Colon (tissue), 2 donors: ENCODE data around the gene SUCLG2.

Source experiments
- FAIRE-seq: peaks from 2 replicates; lab custom pipeline; 2012; peaks lifted over from hg19 to GRCh38; lab: Jason Lieb, UNC
- donor health status: control.
- donor health status: control.

The SUCLG2 gene

GRCh38 chr3:67507584-67507983 is 146.8 kb downstream of the SUCLG2 start:
- FAIRE-seq, result no peak

GRCh38 chr3:67500709-67501108 is 153.7 kb downstream of the SUCLG2 start:
- no peak for FAIRE-seq

GRCh38 chr3:67497746-67498145 is 156.7 kb downstream of the SUCLG2 start:
- FAIRE-seq, result no peak

GRCh38 chr3:67495751-67496150 is 158.7 kb downstream of the SUCLG2 start:
- FAIRE-seq, result no peak

GRCh38 chr3:67493808-67494207 is 160.6 kb downstream of the SUCLG2 start:
- no peak for FAIRE-seq

- no peak for FAIRE-seq
Measured at GRCh38 chr3:67490658-67491057, 163.8 kb downstream of the SUCLG2 start.

- FAIRE-seq, result no peak
Measured at GRCh38 chr3:67489816-67490215, 164.6 kb downstream of the SUCLG2 start.

GRCh38 chr3:67487564-67488114 is 166.8 kb downstream of the SUCLG2 start:
- no peak for FAIRE-seq

- no peak for FAIRE-seq
Measured at GRCh38 chr3:67486883-67487282, 167.5 kb downstream of the SUCLG2 start.

GRCh38 chr3:67484085-67484484 is 170.3 kb downstream of the SUCLG2 start:
- FAIRE-seq, result no peak

GRCh38 chr3:67481126-67481525 is 173.3 kb downstream of the SUCLG2 start:
- FAIRE-seq, result no peak

GRCh38 chr3:67478423-67478822 is 176.0 kb downstream of the SUCLG2 start:
- FAIRE-seq, result no peak

- FAIRE-seq, result no peak
Measured at GRCh38 chr3:67474311-67474710, 180.1 kb downstream of the SUCLG2 start.

GRCh38 chr3:67472674-67473201 is 181.7 kb downstream of the SUCLG2 start:
- peak; percentile 43 for FAIRE-seq

GRCh38 chr3:67470207-67470606 is 184.2 kb downstream of the SUCLG2 start:
- no peak for FAIRE-seq

- FAIRE-seq, result no peak
Measured at GRCh38 chr3:67468511-67468910, 185.9 kb downstream of the SUCLG2 start.

GRCh38 chr3:67463656-67464055 is 190.8 kb downstream of the SUCLG2 start:
- no peak for FAIRE-seq

- no peak for FAIRE-seq
Measured at GRCh38 chr3:67462187-67462586, 192.2 kb downstream of the SUCLG2 start.

- no peak for FAIRE-seq
Measured at GRCh38 chr3:67461667-67462142, 192.7 kb downstream of the SUCLG2 start.

- no peak for FAIRE-seq
Measured at GRCh38 chr3:67460841-67461510, 193.4 kb downstream of the SUCLG2 start.

- FAIRE-seq, result no peak
Measured at GRCh38 chr3:67459796-67460195, 194.6 kb downstream of the SUCLG2 start.

- no peak for FAIRE-seq
Measured at GRCh38 chr3:67458896-67459530, 195.4 kb downstream of the SUCLG2 start.

- FAIRE-seq, result no peak
Measured at GRCh38 chr3:67458408-67458807, 196.0 kb downstream of the SUCLG2 start.
